Esophagus squamous epithelium (tissue), 4 donors: ENCODE data around the gene FRMD7.

Source experiments
- POLR2A ChIP-seq, 4 donors: fragments of 450-650 bp; IDR thresholded peaks; one replicate each; pipeline ENCODE4 v1.6.1; 2017; ENCODE audit warnings: antibody characterized with exemption in 4 of 4, mild to moderate bottlenecking in 4 of 4, moderate library complexity in 3 of 4
- TF ChIP-seq, protein P1 (sequence below), 6 experiments: fragments of 450-650 bp in 4 of 6; fragments of 200-600 bp in 2 of 6; sonication (generic) in 2 of 6; IDR thresholded peaks; one replicate each; pipeline ENCODE4 v1.5.1; 2016 to 2019; ENCODE audit warnings: antibody characterized with exemption in 6 of 6, mild to moderate bottlenecking in 4 of 6, moderate library complexity in 4 of 6

DNA sequence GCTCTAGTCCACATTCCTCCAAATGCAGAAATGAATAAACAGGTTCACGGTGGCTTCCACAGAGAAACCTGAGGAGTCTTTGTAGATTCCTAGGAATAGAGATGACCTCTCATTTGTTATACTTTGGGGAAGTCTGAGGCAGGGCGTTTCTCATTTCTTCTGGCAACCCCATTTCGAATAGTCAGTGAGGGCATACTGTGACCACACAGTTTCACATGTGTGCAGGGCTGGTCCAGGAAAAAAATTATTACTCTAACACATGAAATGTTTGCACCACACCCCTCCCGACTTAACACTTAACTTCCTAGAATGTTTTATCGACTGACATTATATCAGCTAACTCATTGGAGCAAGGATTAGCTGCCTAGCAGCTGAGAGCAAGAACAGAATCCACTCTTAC lies 12.0 kb downstream of the FRMD7 start:
- no peak for TF ChIP-seq POLR2A (IDR thresholded peaks at IDR 0.05)
- TF ChIP-seq, protein P1, sequence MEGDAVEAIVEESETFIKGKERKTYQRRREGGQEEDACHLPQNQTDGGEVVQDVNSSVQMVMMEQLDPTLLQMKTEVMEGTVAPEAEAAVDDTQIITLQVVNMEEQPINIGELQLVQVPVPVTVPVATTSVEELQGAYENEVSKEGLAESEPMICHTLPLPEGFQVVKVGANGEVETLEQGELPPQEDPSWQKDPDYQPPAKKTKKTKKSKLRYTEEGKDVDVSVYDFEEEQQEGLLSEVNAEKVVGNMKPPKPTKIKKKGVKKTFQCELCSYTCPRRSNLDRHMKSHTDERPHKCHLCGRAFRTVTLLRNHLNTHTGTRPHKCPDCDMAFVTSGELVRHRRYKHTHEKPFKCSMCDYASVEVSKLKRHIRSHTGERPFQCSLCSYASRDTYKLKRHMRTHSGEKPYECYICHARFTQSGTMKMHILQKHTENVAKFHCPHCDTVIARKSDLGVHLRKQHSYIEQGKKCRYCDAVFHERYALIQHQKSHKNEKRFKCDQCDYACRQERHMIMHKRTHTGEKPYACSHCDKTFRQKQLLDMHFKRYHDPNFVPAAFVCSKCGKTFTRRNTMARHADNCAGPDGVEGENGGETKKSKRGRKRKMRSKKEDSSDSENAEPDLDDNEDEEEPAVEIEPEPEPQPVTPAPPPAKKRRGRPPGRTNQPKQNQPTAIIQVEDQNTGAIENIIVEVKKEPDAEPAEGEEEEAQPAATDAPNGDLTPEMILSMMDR (IDR thresholded peaks at IDR 0.05) = no peak
